ENCODE measurements around the gene ZNF598.
A peak's percentile ranks its signal among the peaks of the same experiment; 100 is the strongest.

ZNF598 gene

DNA sequence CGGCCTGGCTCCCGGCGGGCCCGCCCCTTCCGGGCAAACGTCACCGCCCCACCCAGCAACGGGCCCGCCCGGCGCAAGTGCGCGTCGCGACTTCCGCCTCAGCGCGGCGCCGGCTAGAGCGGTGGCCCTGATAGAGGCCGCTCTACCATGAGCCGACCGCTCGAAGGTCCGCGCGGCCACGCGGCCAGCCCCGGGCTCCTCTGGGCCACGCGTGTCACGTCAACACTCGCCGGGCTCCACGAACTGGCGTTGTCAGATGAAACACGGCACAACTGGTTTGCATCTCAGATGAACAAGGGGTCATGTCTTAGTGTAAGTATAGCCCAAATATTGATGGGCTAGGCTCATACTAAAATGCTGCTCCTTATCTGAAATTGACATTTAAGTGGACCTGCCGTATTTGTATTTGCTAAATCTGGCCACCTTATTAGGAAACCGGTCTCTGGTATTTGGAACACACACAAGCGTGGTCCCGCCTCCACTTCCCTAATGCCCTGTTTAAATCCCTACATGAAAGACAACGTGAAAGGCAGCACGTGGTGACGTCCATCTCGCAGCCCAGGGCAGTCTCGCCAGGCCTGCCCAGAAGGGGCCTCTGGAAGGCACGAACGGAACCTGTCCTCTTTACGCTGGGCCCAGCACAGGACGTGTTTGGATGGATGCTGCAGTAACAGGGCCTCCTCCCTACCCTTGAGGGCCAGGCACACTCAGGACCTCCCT is at the start of gene ZNF598:
TSS of gene ZNF598 (minus strand) at position 31 of the 720 bp plus-strand sequence.
- H3K36me3 ChIP-seq (ENCODE audit: control insufficient read depth, insufficient read depth, low read length) = peaks cover 11% of the 10 kb centered on the region
- no peaks in the 10 kb centered on the region for H3K9me3 ChIP-seq (ENCODE audit: control insufficient read depth, insufficient read depth, low read depth, low read length)
- peak within 1 kb of the TSS; percentile 82 for H3K4me3 ChIP-seq (ENCODE audit: low read depth, low read length)
- H3K9ac ChIP-seq (ENCODE audit: low read length) = peak within 1 kb of the TSS; percentile 88
- peak within 1 kb of the TSS; percentile 82; the same call in 1 of the 2 replicates for H3K27ac ChIP-seq (ENCODE audit: low read depth, low read length)
- H3K27me3 ChIP-seq (ENCODE audit: control insufficient read depth, insufficient read depth, low read length) = no peaks in the 10 kb centered on the region
- H3K4me1 ChIP-seq (ENCODE audit: control insufficient read depth, insufficient read depth, low read length) = peaks cover 36% of the 10 kb centered on the region

DNA sequence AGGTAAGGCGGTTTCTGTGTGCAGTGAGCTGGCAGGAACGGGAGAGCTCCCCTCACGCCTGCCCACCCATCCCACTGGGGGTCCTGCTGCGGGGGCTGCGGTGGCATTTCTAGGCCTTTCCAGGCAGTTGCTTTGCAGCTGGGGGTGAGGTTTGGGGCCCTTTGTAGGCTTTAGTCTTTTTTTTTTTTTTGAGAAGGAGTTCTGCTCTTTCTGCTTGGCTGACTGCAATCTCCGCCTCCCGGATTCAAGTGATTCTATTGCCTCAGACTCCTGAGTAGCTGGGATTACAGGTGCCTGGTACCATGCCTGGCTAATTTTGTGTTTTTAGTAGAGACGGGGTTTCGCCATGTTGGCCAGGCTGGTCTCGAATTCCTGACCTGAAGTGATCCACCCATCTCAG is 49.3 kb upstream of the ZNF598 start:
- H3K4me3 ChIP-seq (ENCODE audit: low read depth, low read length) = no peak overlapping the region

DNA sequence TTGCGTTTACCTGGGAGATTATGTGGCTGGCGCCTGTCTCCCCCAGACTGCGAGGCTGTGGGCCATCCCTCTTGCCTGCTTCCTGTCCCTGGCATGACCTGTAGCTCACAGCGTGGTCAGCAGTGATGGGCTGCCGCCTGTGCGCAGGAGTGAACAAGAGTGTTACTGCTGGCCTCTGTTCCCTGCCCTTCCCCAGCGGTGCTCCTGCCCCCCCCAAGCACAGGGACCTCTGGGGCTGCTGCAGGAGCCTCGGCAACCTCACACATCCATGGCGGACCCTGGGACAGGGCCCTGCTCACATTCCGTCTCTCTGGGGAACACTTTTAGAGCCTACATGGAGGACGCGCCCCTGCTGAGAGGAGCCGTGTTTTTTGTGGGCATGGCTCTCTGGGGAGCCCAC is 48.8 kb upstream of the ZNF598 start:
- no peaks in the 10 kb centered on the region for H3K27me3 ChIP-seq (ENCODE audit: control insufficient read depth, insufficient read depth, low read length)
- no peaks in the 10 kb centered on the region for H3K9me3 ChIP-seq (ENCODE audit: control insufficient read depth, insufficient read depth, low read depth, low read length)
- no peak overlapping the region for H3K27ac ChIP-seq (ENCODE audit: low read depth, low read length)
- H3K9ac ChIP-seq (ENCODE audit: low read length) = no peak overlapping the region
- no peak overlapping the region for H3K4me3 ChIP-seq (ENCODE audit: low read depth, low read length)
- H3K4me1 ChIP-seq (ENCODE audit: control insufficient read depth, insufficient read depth, low read length) = no peaks in the 10 kb centered on the region
- H3K36me3 ChIP-seq (ENCODE audit: control insufficient read depth, insufficient read depth, low read length) = peaks cover 71% of the 10 kb centered on the region

More for the DNA sequence above, 49.3 kb upstream of the ZNF598 start:
- H3K27me3 ChIP-seq (ENCODE audit: control insufficient read depth, insufficient read depth, low read length) = no peaks in the 10 kb centered on the region
- H3K9ac ChIP-seq (ENCODE audit: low read length) = no peak overlapping the region
- H3K36me3 ChIP-seq (ENCODE audit: control insufficient read depth, insufficient read depth, low read length) = peaks cover 71% of the 10 kb centered on the region
- no peak overlapping the region for H3K27ac ChIP-seq (ENCODE audit: low read depth, low read length)
- H3K4me1 ChIP-seq (ENCODE audit: control insufficient read depth, insufficient read depth, low read length) = no peaks in the 10 kb centered on the region
- H3K9me3 ChIP-seq (ENCODE audit: control insufficient read depth, insufficient read depth, low read depth, low read length) = no peaks in the 10 kb centered on the region

DNA sequence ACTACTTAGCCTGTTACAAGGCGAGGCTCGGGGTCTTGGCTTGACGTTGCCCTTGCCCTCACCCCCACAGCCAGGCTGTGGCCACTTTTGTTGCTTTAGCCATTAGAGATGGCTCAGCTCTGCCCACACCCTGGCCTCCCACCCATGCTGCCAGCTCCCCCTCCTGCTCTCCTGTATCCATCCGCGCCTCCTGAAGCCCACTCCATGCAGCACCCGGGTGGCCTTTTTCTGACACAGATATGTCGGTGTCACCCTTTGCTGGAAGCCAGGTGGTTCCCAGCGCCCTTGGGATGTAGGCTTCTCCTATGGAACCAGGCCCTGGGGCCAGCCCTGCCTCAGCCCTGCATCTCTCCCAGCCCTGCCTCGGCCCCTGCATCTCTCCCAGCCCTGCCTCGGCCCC is 47.8 kb upstream of the ZNF598 start:
- Histone ChIP-seq H3K9ac (ENCODE audit: low read length) (no peak overlapping the region), H3K27me3 (ENCODE audit: control insufficient read depth, insufficient read depth, low read length) (no peaks in the 10 kb centered on the region), H3K36me3 (ENCODE audit: control insufficient read depth, insufficient read depth, low read length) (peaks cover 72% of the 10 kb centered on the region), H3K9me3 (ENCODE audit: control insufficient read depth, insufficient read depth, low read depth, low read length) (no peaks in the 10 kb centered on the region), H3K27ac (ENCODE audit: low read depth, low read length) (no peak overlapping the region), H3K4me3 (ENCODE audit: low read depth, low read length) (no peak overlapping the region), H3K4me1 (ENCODE audit: control insufficient read depth, insufficient read depth, low read length) (no peaks in the 10 kb centered on the region)

DNA sequence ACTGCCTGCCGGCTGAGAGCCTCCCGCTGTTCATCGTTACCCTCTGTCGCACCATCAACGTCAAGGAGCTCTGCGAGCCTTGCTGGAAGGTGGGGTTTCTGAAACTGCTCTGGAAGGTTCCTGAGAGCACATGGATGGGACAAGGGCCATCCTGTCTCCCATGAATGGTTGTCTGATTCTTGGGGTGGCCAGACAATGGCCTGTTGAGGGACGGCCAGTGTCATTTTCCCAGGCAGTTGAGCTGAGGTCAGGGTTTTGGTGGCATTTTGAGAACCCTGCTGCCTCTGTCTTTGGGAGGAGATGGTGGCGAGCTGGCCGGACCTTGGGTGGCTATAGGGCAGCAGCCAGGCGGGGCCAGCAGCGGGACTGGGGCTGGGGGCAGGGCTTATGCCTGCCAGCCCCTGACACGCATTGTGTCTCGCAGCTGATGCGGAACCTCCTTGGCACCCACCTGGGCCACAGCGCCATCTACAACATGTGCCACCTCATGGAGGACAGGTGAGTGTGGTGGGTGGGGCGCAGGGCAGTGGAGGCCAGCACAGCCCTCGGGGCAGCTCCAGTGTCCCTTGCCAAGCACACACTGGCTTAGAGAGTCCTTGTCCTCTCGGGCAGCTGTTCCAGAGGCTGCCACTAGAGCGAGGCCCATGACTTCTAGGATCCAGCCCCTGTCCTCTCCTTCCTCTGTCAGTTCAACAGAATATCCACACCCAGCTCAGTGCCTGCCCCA is 47.2 kb upstream of the ZNF598 start:
- H3K4me3 ChIP-seq (ENCODE audit: low read depth, low read length) = no peak overlapping the region
- no peaks in the 10 kb centered on the region for H3K27me3 ChIP-seq (ENCODE audit: control insufficient read depth, insufficient read depth, low read length)
- no peaks in the 10 kb centered on the region for H3K9me3 ChIP-seq (ENCODE audit: control insufficient read depth, insufficient read depth, low read depth, low read length)
- peaks cover 73% of the 10 kb centered on the region for H3K36me3 ChIP-seq (ENCODE audit: control insufficient read depth, insufficient read depth, low read length)
- H3K4me1 ChIP-seq (ENCODE audit: control insufficient read depth, insufficient read depth, low read length) = no peaks in the 10 kb centered on the region
- no peak overlapping the region for H3K9ac ChIP-seq (ENCODE audit: low read length)
- H3K27ac ChIP-seq (ENCODE audit: low read depth, low read length) = no peak overlapping the region

DNA sequence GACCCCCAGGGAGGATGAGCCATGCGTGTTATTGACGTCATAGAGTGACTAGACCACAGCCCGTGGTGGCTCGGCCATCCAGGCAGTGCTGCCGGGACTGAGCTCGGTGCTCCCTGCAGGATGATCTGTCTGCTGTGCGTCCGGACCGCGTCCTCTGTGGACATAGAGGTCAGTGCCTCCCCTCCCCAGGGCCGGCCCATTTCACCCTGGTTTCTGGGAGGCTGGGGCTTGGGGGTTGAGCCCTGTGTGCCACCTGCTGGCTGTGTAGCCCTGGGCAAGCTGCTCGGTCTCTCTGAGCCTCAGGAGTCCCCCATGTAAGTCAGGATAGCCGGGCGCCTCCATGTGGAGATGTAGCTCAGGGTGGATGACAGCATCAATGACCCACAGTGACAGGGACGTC is 46.5 kb upstream of the ZNF598 start:
- Histone ChIP-seq H3K9ac (ENCODE audit: low read length) (no peak overlapping the region), H3K36me3 (ENCODE audit: control insufficient read depth, insufficient read depth, low read length) (peaks cover 75% of the 10 kb centered on the region), H3K27ac (ENCODE audit: low read depth, low read length) (no peak overlapping the region), H3K9me3 (ENCODE audit: control insufficient read depth, insufficient read depth, low read depth, low read length) (no peaks in the 10 kb centered on the region), H3K27me3 (ENCODE audit: control insufficient read depth, insufficient read depth, low read length) (no peaks in the 10 kb centered on the region), H3K4me1 (ENCODE audit: control insufficient read depth, insufficient read depth, low read length) (no peaks in the 10 kb centered on the region), H3K4me3 (ENCODE audit: low read depth, low read length) (no peak overlapping the region)

DNA sequence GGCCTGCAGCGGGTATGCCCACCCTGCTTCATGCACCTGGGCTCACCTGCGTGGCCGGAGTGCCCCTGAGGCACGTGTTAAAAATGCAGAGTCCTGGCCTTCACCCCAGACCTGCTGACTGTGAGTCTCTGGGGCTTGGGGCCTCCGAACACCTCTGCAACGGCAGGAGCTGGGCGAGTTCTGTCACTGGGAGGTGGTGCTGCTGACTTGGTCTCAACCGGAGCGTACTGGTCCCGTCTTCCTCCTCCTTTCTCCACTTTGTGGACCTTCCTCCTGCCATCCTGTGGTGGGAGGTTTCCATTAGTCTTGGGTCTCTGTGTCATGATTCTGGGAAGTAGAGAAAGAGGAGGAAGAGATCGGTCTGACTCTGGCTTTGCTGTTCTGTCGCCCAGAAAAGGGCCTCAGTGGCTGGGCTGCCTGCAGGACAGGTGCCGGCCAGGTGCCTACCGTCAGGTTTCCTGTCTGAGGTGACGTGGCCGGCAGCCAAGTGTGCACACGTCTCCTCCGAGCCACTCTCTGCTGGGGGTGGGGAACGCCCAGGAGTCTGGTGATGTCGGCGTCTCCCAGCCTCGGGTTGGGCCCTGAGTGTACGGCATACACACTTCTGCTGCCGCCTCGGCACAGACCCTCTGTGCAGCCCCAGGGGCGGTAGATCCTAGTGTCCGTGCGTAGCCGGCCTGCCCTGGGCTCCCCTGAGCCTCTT is 45.1 kb upstream of the ZNF598 start:
- H3K9ac ChIP-seq (ENCODE audit: low read length) = peak overlapping the region; percentile 44
- peaks cover 71% of the 10 kb centered on the region for H3K36me3 ChIP-seq (ENCODE audit: control insufficient read depth, insufficient read depth, low read length)
- no peaks in the 10 kb centered on the region for H3K4me1 ChIP-seq (ENCODE audit: control insufficient read depth, insufficient read depth, low read length)
- H3K27me3 ChIP-seq (ENCODE audit: control insufficient read depth, insufficient read depth, low read length) = no peaks in the 10 kb centered on the region
- no peaks in the 10 kb centered on the region for H3K9me3 ChIP-seq (ENCODE audit: control insufficient read depth, insufficient read depth, low read depth, low read length)
- no peak overlapping the region for H3K4me3 ChIP-seq (ENCODE audit: low read depth, low read length)
- no peak overlapping the region for H3K27ac ChIP-seq (ENCODE audit: low read depth, low read length)

DNA sequence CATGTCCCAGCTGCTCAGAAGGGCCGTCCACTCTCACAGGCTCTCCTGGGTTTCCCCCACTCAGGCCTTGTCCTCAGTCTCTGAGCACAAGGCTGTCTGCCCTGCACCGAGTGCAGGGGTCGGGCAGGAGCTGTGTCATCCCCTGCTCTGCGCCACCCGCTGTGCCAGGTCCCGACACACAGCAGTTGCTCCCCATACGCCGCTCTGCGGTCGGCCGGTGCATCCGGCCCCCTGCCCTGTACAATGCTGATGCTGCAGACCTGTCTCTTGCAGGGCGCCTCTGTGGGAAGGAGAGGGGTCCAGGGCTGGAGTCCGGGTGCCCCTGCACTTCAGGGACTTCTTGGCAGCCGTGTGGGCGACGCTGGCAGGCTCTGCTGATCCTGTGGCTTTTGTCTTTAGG is 44.3 kb upstream of the ZNF598 start:
- Histone ChIP-seq H3K9me3 (ENCODE audit: control insufficient read depth, insufficient read depth, low read depth, low read length) (no peaks in the 10 kb centered on the region), H3K27ac (ENCODE audit: low read depth, low read length) (no peak overlapping the region), H3K27me3 (ENCODE audit: control insufficient read depth, insufficient read depth, low read length) (no peaks in the 10 kb centered on the region), H3K4me1 (ENCODE audit: control insufficient read depth, insufficient read depth, low read length) (no peaks in the 10 kb centered on the region), H3K36me3 (ENCODE audit: control insufficient read depth, insufficient read depth, low read length) (peaks cover 71% of the 10 kb centered on the region), H3K4me3 (ENCODE audit: low read depth, low read length) (no peak overlapping the region), H3K9ac (ENCODE audit: low read length) (no peak overlapping the region)

DNA sequence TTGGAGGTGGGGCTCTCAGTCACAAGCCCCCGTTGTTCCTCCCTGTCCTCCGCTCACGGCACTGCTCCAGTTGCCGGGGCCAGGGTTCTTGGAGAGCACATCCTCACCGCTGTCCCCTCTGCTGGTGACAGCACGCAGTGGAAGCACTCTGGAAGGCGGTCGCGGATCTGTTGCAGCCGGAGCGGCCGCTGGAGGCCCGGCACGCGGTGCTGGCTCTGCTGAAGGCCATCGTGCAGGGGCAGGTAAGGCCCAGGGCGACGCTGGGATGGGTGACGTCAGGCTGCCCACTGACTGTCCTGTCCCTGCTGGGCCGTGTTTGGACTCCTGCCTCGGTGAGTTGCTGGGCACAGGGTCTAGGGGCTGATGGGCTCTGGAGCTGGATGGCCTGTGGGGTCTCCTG is 43.6 kb upstream of the ZNF598 start:
- H3K9ac ChIP-seq (ENCODE audit: low read length) = no peak overlapping the region
- H3K9me3 ChIP-seq (ENCODE audit: control insufficient read depth, insufficient read depth, low read depth, low read length) = no peaks in the 10 kb centered on the region
- no peak overlapping the region for H3K4me3 ChIP-seq (ENCODE audit: low read depth, low read length)
- no peaks in the 10 kb centered on the region for H3K27me3 ChIP-seq (ENCODE audit: control insufficient read depth, insufficient read depth, low read length)
- no peak overlapping the region for H3K27ac ChIP-seq (ENCODE audit: low read depth, low read length)
- H3K36me3 ChIP-seq (ENCODE audit: control insufficient read depth, insufficient read depth, low read length) = peaks cover 65% of the 10 kb centered on the region
- H3K4me1 ChIP-seq (ENCODE audit: control insufficient read depth, insufficient read depth, low read length) = 0 out of 2 replicates have a peak, but pooled peaks cover 4% of the 10 kb centered on the region

DNA sequence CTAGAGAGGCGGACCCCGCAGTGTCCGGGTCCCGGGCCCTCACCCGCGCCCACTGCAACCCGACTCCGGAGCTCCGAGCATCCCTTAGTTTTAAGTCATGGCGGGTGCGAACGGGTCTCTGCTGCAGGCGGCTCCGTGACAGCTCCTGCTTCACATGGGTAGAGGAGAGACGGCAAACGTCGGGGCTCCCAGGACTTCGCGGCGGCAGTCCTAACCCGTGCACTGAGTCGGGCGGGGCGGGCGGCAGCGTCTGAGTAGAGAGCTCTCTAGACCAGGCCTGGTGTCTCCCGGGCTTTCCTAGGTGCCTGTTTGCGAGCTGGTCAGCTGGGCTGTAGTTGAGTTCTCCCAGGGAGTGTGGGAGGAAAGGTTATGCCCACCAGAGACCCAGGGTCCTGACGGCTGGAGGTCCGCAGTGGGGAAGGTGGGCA is 38.5 kb upstream of the ZNF598 start:
- peak overlapping the region; percentile 83 for H3K4me3 ChIP-seq (ENCODE audit: low read depth, low read length)
- peaks cover 41% of the 10 kb centered on the region for H3K36me3 ChIP-seq (ENCODE audit: control insufficient read depth, insufficient read depth, low read length)
- H3K27ac ChIP-seq (ENCODE audit: low read depth, low read length) = no peak overlapping the region
- H3K27me3 ChIP-seq (ENCODE audit: control insufficient read depth, insufficient read depth, low read length) = no peaks in the 10 kb centered on the region
- no peaks in the 10 kb centered on the region for H3K9me3 ChIP-seq (ENCODE audit: control insufficient read depth, insufficient read depth, low read depth, low read length)
- peak overlapping the region; percentile 63 for H3K9ac ChIP-seq (ENCODE audit: low read length)
- H3K4me1 ChIP-seq (ENCODE audit: control insufficient read depth, insufficient read depth, low read length) = peaks cover 7% of the 10 kb centered on the region
